HepG2 (cell line): ENCODE results near the gene ATP6V0A1. TPM values are rescaled to one million over a fixed set of nuclear protein-coding genes. Genes with fewer than 3 reads are reported as not detected.

Experiments
- CENPT ChIP-seq: sonication (generic); formaldehyde crosslinking; IDR thresholded peaks from 2 replicates; pipeline ENCODE4 v1.8.0; 2022; ENCODE audit warnings: low read depth, mild to moderate bottlenecking, moderate library complexity, missing genetic modification reagents
- FOXJ3 ChIP-seq: sonication (generic); formaldehyde crosslinking; IDR thresholded peaks from 2 replicates; pipeline ENCODE4 v1.4.0; 2020; ENCODE audit warnings: missing genetic modification reagents, mild to moderate bottlenecking, borderline replicate concordance
- KDM2A ChIP-seq: sonication (generic); formaldehyde crosslinking; IDR thresholded peaks from 2 replicates; pipeline ENCODE4 v1.4.0; 2020; ENCODE audit warnings: low read depth, missing genetic modification reagents, borderline replicate concordance
- PAXIP1 ChIP-seq: sonication (generic); formaldehyde crosslinking; conservative IDR thresholded peaks from 2 replicates; pipeline ENCODE4 v1.4.0; 2020; ENCODE audit warnings: mild to moderate bottlenecking, missing genetic modification reagents, moderate library complexity
- RARA ChIP-seq: IDR thresholded peaks from 2 replicates; pipeline ENCODE4 v1.6.1; 2016; ENCODE audit warnings: missing genetic modification reagents, missing compliant biosample characterization
- REL ChIP-seq: sonication (generic); formaldehyde crosslinking; conservative IDR thresholded peaks from 2 replicates; pipeline ENCODE4 v1.8.0; 2022; ENCODE audit warnings: mild to moderate bottlenecking, missing genetic modification reagents, moderate library complexity
- SALL1 ChIP-seq: sonication (generic); formaldehyde crosslinking; IDR thresholded peaks from 2 replicates; pipeline ENCODE4 v1.8.0; 2022; ENCODE audit warnings: mild to moderate bottlenecking, missing genetic modification reagents
- SP5 ChIP-seq: IDR thresholded peaks from 2 replicates; pipeline ENCODE4 v1.6.1; 2016; ENCODE audit warnings: low read depth, borderline replicate concordance
- STAG1 ChIP-seq: sonication (generic); formaldehyde crosslinking; IDR thresholded peaks from 2 replicates; pipeline ENCODE4 v1.4.0; 2020; ENCODE audit warnings: missing genetic modification reagents
- UBTF ChIP-seq: sonication (generic); formaldehyde crosslinking; IDR thresholded peaks from 2 replicates; pipeline ENCODE4 v1.4.0; 2020; ENCODE audit warnings: mild to moderate bottlenecking, missing genetic modification reagents
- ZEB1 ChIP-seq: IDR thresholded peaks from 2 replicates; pipeline ENCODE4 v1.6.1; 2012; ENCODE audit warnings: mild to moderate bottlenecking, low read depth, inconsistent platforms; ENCODE audit not compliant: insufficient replicate concordance
- ZNF18 ChIP-seq: sonication (generic); formaldehyde crosslinking; IDR thresholded peaks from 2 replicates; pipeline ENCODE4 v1.8.0; 2022; ENCODE audit warnings: mild to moderate bottlenecking, missing genetic modification reagents; ENCODE audit not compliant: insufficient replicate concordance
- ZNF34 ChIP-seq: sonication (generic); formaldehyde crosslinking; IDR thresholded peaks from 2 replicates; pipeline ENCODE4 v1.4.0; 2020; ENCODE audit warnings: mild to moderate bottlenecking, missing genetic modification reagents, borderline replicate concordance
- ZNF430 ChIP-seq: sonication (generic); formaldehyde crosslinking; IDR thresholded peaks from 2 replicates; pipeline ENCODE4 v1.9.0; 2021; ENCODE audit warnings: mild to moderate bottlenecking, missing genetic modification reagents
- ZNF512 ChIP-seq: sonication (generic); formaldehyde crosslinking; IDR thresholded peaks from 2 replicates; pipeline ENCODE4 v1.4.0; 2020; ENCODE audit warnings: mild to moderate bottlenecking, missing genetic modification reagents
- ZNF660 ChIP-seq: sonication (generic); formaldehyde crosslinking; IDR thresholded peaks from 2 replicates; pipeline ENCODE4 v1.5.1; 2020; ENCODE audit warnings: mild to moderate bottlenecking, low read depth, missing genetic modification reagents, borderline replicate concordance
- ZNF777 ChIP-seq: sonication (generic); formaldehyde crosslinking; IDR thresholded peaks from 2 replicates; pipeline ENCODE4 v1.4.0; 2020; ENCODE audit warnings: missing genetic modification reagents
- ZNF784 ChIP-seq: sonication (generic); formaldehyde crosslinking; IDR thresholded peaks from 2 replicates; pipeline ENCODE4 v1.5.1; 2020; ENCODE audit warnings: missing genetic modification reagents, mild to moderate bottlenecking, borderline replicate concordance
- ZNF792 ChIP-seq: IDR thresholded peaks from 2 replicates; pipeline ENCODE4 v1.6.1; 2016
- ZSCAN12 ChIP-seq: sonication (generic); formaldehyde crosslinking; IDR thresholded peaks from 2 replicates; pipeline ENCODE4 v1.9.0; 2021; ENCODE audit warnings: mild to moderate bottlenecking, missing genetic modification reagents
- polyA plus RNA-seq, 8 experiments: library from polyadenylated mRNA; depleted of rRNA in 3 of 8; stranded (reverse) in 7 of 8; unstranded in 1 of 8; fragments of >200 nt; fragmentation: Illumina TruSeq in 4 of 8; extraction: Trizol in 4 of 8; gene quantifications; 2 replicates each; pipeline versions ENCODE4 v1.2.1 to v1.2.3, GENCODE V29; 2011 to 2016; ENCODE audit warnings: low read depth in 4 of 8, missing spikeins in 1 of 8, mixed read lengths in 1 of 8; ENCODE audit not compliant: insufficient read depth in 1 of 8
- total RNA-seq, 5 experiments: library from RNA; depleted of rRNA; stranded (reverse); fragments of >200 nt; fragmentation: Illumina TruSeq; extraction: Trizol; gene quantifications; 2 replicates each; pipeline ENCODE4 v1.2.3, GENCODE V29; 2016; ENCODE audit warnings: low read depth in 1 of 5

The ATP6V0A1 gene
- total and polyA plus RNA-seq, 2 of the 13 experiments (the other 11 are each of a cell fraction or from before 2014, with no cell fraction given) = 27.9 to 54.1 TPM

GRCh38 chr17:42484304-42484703, 25.6 kb downstream of the ATP6V0A1 start (continued):
- TF ChIP-seq ZNF512 (CRISPR knock-in tag) = no peak
- peak; percentile 44; the same call in 1 of the 2 replicates for TF ChIP-seq FOXJ3 (CRISPR knock-in tag)
- TF ChIP-seq KDM2A (CRISPR knock-in tag) = peak; percentile 16; the same call in 1 of the 2 replicates
- peak; percentile 84 for TF ChIP-seq SP5 (CRISPR knock-in tag)
- 0 out of 2 replicates have a peak, but pooled peaks have one; percentile 4 for TF ChIP-seq UBTF (CRISPR knock-in tag)
- TF ChIP-seq SALL1 = peak; percentile 91
- no peak for TF ChIP-seq ZNF660 (CRISPR knock-in tag)
- TF ChIP-seq ZSCAN12 = no peak
- 0 out of 2 replicates have a peak, but pooled peaks have one; percentile 23 for TF ChIP-seq ZNF430 (CRISPR knock-in tag)
- peak; percentile 22; the same call in 1 of the 2 replicates for TF ChIP-seq STAG1 (CRISPR knock-in tag)
- TF ChIP-seq ZNF34 (CRISPR knock-in tag) = no peak
- TF ChIP-seq ZNF777 = no peak
- peak; percentile 46; the same call in 1 of the 2 replicates for TF ChIP-seq RARA (CRISPR knock-in tag)
- TF ChIP-seq PAXIP1 (CRISPR knock-in tag) = peak; percentile 94
- TF ChIP-seq ZNF18 (CRISPR knock-in tag) = peak; percentile 83
- TF ChIP-seq CENPT (CRISPR knock-in tag) = no peak
- 0 out of 2 replicates have a peak, but pooled peaks have one; percentile 34 for TF ChIP-seq ZNF792 (CRISPR knock-in tag)
- no peak for TF ChIP-seq REL (CRISPR knock-in tag)
- peak; percentile 57 for TF ChIP-seq ZEB1
- 0 out of 2 replicates have a peak, but pooled peaks have one; percentile 26 for TF ChIP-seq ZNF784 (CRISPR knock-in tag)
